ENCODE data around the gene JARID2. TPM values are rescaled to one million over a fixed set of nuclear protein-coding genes. Genes with fewer than 3 reads are reported as not detected.

JARID2 gene
- total RNA-seq, 1 experiment from 2014 or later, result 21.0 TPM

DNA sequence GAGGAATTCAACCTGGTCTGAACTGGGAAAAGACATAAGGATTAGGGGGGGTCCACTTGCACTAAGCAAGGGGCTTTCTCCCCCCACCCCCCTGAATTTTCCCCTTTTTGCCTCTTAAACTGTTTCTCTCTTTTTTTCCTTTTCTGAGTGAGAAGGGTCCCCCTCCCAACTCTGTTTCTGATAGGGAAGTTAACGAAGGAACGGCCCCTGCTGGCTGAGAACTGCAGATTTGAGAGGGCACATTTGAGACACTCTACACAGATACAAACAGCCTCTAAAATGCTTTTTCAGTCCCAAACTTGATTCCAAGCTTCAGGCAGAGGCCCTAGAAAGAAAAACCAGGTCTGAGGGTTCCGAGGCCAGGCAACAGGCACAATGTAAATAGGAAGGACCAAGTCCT lies 91.7 kb downstream of the JARID2 start:
- no peaks in the 10 kb centered on the region for H3K9me3 Mint-ChIP-seq (ENCODE audit: unreplicated experiment)
- ChIA-PET CTCF (no interaction called here), POLR2A (interaction anchor here (0.7 kb wide), 1 partner anchor 103 kb away, joined by 4 read pairs; no protein-coding TSS in a partner anchor)
- H3K36me3 Mint-ChIP-seq (ENCODE audit: insufficient read depth, unreplicated experiment), result peaks cover 5% of the 10 kb centered on the region
- no peaks in the 10 kb centered on the region for H3K27me3 Mint-ChIP-seq (ENCODE audit: insufficient read depth, unreplicated experiment)
- no peak for DNase-seq (ENCODE audit: unreplicated experiment)
- BruUV-seq (replicated peaks), result no TSS peak
- intact Hi-C loops (cut with micrococcal nuclease), result no loop called here
- H3K4me1 Mint-ChIP-seq (ENCODE audit: insufficient read depth, unreplicated experiment), result peaks cover 23% of the 10 kb centered on the region
- H3K27ac Mint-ChIP-seq (ENCODE audit: low read depth, unreplicated experiment), result no peak overlapping the region
- H3K4me3 Mint-ChIP-seq (ENCODE audit: unreplicated experiment), result no peak overlapping the region
- TF ChIP-seq, protein P1, sequence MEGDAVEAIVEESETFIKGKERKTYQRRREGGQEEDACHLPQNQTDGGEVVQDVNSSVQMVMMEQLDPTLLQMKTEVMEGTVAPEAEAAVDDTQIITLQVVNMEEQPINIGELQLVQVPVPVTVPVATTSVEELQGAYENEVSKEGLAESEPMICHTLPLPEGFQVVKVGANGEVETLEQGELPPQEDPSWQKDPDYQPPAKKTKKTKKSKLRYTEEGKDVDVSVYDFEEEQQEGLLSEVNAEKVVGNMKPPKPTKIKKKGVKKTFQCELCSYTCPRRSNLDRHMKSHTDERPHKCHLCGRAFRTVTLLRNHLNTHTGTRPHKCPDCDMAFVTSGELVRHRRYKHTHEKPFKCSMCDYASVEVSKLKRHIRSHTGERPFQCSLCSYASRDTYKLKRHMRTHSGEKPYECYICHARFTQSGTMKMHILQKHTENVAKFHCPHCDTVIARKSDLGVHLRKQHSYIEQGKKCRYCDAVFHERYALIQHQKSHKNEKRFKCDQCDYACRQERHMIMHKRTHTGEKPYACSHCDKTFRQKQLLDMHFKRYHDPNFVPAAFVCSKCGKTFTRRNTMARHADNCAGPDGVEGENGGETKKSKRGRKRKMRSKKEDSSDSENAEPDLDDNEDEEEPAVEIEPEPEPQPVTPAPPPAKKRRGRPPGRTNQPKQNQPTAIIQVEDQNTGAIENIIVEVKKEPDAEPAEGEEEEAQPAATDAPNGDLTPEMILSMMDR (IDR thresholded peaks at IDR 0.05; ENCODE audit: unreplicated experiment), result no peak

DNA sequence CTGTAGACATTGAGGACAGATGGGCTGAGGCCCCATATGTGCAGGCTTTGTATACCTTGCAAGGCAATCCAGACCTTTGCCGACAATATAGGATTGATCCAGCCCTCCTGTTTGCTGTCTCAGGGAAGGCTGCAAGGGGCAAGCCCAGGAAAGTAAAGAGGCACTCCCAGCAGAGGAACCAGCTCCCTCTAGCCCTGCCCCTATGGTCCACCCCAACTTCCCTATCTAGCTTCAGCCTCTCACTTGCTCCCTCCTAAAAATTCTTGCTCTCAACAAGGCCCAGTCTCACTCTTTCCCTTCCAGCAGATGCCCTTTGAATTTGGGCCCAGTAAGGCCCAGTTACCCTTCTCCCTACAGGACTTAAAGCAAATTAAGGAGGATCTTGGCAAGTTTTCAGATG lies 92.6 kb downstream of the JARID2 start:
- Mint-ChIP-seq H3K36me3 (ENCODE audit: insufficient read depth, unreplicated experiment) (peaks cover 5% of the 10 kb centered on the region), H3K9me3 (ENCODE audit: unreplicated experiment) (no peaks in the 10 kb centered on the region), H3K4me3 (ENCODE audit: unreplicated experiment) (no peak overlapping the region), H3K4me1 (ENCODE audit: insufficient read depth, unreplicated experiment) (peaks cover 23% of the 10 kb centered on the region), H3K27me3 (ENCODE audit: insufficient read depth, unreplicated experiment) (no peaks in the 10 kb centered on the region), H3K27ac (ENCODE audit: low read depth, unreplicated experiment) (no peak overlapping the region)
- ChIA-PET CTCF (no interaction called here), POLR2A (no interaction called here)
- no peak for DNase-seq (ENCODE audit: unreplicated experiment)
- no TSS peak for BruUV-seq (replicated peaks)
- intact Hi-C loops (cut with micrococcal nuclease), result no loop called here
- TF ChIP-seq, protein P1 (IDR thresholded peaks at IDR 0.05; ENCODE audit: unreplicated experiment), result no peak

DNA sequence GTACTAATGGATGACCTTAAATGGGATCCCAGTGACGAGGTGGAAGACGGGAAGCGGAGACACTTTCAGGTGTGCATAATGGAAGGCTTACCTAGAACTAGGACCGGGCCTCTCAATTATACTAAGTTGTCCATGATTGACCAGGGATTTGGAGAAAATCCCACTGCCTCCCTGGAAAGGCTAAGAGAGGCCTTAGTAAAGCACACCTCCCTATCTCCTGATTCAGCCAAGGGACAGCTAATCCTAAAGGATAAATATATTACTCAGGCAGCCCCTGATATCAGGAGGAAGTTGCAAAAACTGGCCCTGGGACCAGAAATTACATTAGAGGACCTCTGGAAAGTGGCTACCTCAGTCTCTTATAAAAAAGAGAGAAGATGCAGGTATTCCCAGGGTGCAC lies 93.2 kb downstream of the JARID2 start:
- H3K27me3 Mint-ChIP-seq (ENCODE audit: insufficient read depth, unreplicated experiment), result no peaks in the 10 kb centered on the region
- TF ChIP-seq, protein P1 (IDR thresholded peaks at IDR 0.05; ENCODE audit: unreplicated experiment), result no peak
- H3K9me3 Mint-ChIP-seq (ENCODE audit: unreplicated experiment), result no peaks in the 10 kb centered on the region
- peaks cover 23% of the 10 kb centered on the region for H3K4me1 Mint-ChIP-seq (ENCODE audit: insufficient read depth, unreplicated experiment)
- peaks cover 5% of the 10 kb centered on the region for H3K36me3 Mint-ChIP-seq (ENCODE audit: insufficient read depth, unreplicated experiment)
- no TSS peak for BruUV-seq (replicated peaks)
- ChIA-PET POLR2A (interaction anchor here (0.9 kb wide), 1 partner anchor 74 kb away, joined by 4 read pairs; no protein-coding TSS in a partner anchor), CTCF (interaction anchor here (0.6 to 1.2 kb wide), 3 partner anchors 8 to 102 kb away, joined by 3 to 8 read pairs (median 3); no protein-coding TSS in a partner anchor)
- H3K4me3 Mint-ChIP-seq (ENCODE audit: unreplicated experiment), result no peak overlapping the region
- intact Hi-C loops (cut with micrococcal nuclease), result no loop called here
- no peak for DNase-seq (ENCODE audit: unreplicated experiment)
- H3K27ac Mint-ChIP-seq (ENCODE audit: low read depth, unreplicated experiment), result no peak overlapping the region

DNA sequence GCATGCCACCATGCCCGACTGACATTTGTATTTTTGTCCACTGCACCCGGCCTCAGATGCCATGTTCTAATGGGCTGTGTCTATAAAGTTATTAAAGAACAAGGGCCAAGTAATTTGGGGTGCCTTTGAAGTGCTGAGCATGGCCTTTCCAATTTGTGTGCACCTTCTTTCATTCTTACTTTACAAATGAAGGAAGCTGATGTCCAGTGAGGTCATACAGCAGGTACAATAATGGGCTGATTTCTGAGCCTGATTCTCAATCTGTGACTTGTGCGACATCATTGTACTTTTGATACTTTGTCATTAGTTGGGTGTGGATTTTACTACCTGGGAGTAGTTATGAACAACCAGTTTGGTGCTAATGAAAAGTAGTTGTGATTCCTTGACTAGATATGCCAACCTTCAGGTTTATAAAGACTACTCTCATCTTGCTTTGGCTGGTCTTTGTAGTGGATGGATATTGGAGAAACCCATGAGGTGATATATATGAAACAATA lies 94.3 kb downstream of the JARID2 start:
- TF ChIP-seq, protein P1 (IDR thresholded peaks at IDR 0.05; ENCODE audit: unreplicated experiment), result no peak
- Mint-ChIP-seq H3K9me3 (ENCODE audit: unreplicated experiment) (no peaks in the 10 kb centered on the region), H3K27me3 (ENCODE audit: insufficient read depth, unreplicated experiment) (no peaks in the 10 kb centered on the region), H3K4me3 (ENCODE audit: unreplicated experiment) (no peak overlapping the region), H3K4me1 (ENCODE audit: insufficient read depth, unreplicated experiment) (peaks cover 23% of the 10 kb centered on the region), H3K27ac (ENCODE audit: low read depth, unreplicated experiment) (no peak overlapping the region), H3K36me3 (ENCODE audit: insufficient read depth, unreplicated experiment) (peaks cover 5% of the 10 kb centered on the region)
- DNase-seq (ENCODE audit: unreplicated experiment), result no peak
- no TSS peak for BruUV-seq (replicated peaks)
- ChIA-PET POLR2A (interaction anchor here (0.9 to 1.6 kb wide), 4 partner anchors 8 to 73 kb away, joined by 3 to 5 read pairs (median 4); no protein-coding TSS in a partner anchor), CTCF (interaction anchor here (0.6 to 1.2 kb wide), 2 partner anchors 9 to 966 kb away, joined by 7 to 8 read pairs; no protein-coding TSS in a partner anchor)
- intact Hi-C loops (cut with micrococcal nuclease), result no loop called here
